Measurements from ENCODE around the gene DZIP3. TPM values are rescaled to one million over a fixed set of nuclear protein-coding genes. Genes with fewer than 3 reads are reported as not detected.

DZIP3 gene
- total and polyA plus RNA-seq, 3 donors from 2014 or later = 42.0 to 62.8 (median 46.4) TPM

DNA sequence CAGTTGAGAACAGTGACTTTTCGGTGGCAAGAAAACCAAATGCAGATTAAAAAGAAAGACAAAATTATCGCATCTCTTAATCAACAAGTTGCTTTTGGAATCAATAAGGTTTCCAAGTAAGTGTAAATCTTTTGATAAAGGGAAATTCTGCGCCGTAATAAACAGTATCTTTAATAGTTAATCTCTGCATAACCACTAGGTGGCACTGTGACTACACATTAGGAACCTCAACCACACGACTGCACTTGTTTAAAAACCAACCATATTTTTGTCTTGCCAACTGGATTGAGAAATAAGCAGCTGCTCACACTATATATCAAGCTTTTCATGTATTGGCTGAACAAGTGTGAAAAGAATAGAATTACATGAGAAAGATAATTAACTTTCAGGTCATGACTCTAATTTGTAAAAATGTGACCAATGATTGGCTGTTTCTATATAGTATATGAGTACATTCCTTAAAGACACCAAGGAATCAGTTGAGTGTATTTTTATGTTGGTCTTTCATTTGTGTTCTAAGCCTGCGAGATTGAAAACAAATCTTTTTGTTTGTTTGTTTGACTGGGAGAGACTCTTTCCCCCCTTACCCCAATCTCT is 72.7 kb downstream of the DZIP3 start:
- Histone ChIP-seq H3K36me3 (ENCODE audit: low read depth, missing control alignments) (no peaks in the 10 kb centered on the region), H3K4me3 (no peak overlapping the region), H3K4me1 (no peaks in the 10 kb centered on the region), H3K27ac (no peak overlapping the region), H3K9me3 (no peaks in the 10 kb centered on the region), H3K27me3 (no peaks in the 10 kb centered on the region)
- 18 to 37% methylated on average over 6 of the region's 6 CpGs for WGBS, 2 donors
- intact Hi-C loops (cut with DNase I; ENCODE audit: low total_unique reads) = no loop called here
- TF ChIP-seq POLR2A (IDR thresholded peaks at IDR 0.05) = no peak
- TF ChIP-seq, protein P1, sequence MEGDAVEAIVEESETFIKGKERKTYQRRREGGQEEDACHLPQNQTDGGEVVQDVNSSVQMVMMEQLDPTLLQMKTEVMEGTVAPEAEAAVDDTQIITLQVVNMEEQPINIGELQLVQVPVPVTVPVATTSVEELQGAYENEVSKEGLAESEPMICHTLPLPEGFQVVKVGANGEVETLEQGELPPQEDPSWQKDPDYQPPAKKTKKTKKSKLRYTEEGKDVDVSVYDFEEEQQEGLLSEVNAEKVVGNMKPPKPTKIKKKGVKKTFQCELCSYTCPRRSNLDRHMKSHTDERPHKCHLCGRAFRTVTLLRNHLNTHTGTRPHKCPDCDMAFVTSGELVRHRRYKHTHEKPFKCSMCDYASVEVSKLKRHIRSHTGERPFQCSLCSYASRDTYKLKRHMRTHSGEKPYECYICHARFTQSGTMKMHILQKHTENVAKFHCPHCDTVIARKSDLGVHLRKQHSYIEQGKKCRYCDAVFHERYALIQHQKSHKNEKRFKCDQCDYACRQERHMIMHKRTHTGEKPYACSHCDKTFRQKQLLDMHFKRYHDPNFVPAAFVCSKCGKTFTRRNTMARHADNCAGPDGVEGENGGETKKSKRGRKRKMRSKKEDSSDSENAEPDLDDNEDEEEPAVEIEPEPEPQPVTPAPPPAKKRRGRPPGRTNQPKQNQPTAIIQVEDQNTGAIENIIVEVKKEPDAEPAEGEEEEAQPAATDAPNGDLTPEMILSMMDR (IDR thresholded peaks at IDR 0.05) = peak; percentile 60 to 91 (median 72)
- DNase-seq = peak; percentile 28

DNA sequence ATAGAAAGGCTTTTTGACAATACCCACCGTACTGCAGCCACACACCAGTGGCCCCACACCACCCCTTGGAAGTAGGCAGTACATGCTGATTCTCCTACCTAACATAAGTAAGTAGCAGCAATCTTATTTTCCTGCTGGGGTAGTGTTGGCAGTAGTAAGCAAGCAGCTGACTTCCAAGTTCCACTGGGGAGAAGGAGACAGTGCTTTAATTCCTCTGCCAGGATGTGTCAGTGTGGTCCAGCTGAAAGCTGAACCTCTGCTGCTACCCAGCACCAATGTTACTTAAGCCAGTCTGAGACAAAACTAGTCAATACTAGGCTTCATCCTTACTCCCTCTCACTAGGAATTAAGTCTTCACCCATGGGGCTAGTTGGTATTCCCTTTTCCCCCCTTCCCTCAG is 74.7 kb downstream of the DZIP3 start:
- Histone ChIP-seq H3K4me3 (no peak overlapping the region), H3K27ac (no peak overlapping the region), H3K9me3 (no peaks in the 10 kb centered on the region), H3K4me1 (no peaks in the 10 kb centered on the region), H3K27me3 (no peaks in the 10 kb centered on the region), H3K36me3 (ENCODE audit: low read depth, missing control alignments) (no peaks in the 10 kb centered on the region)
- TF ChIP-seq POLR2A (IDR thresholded peaks at IDR 0.05) = no peak
- TF ChIP-seq, protein P1 (IDR thresholded peaks at IDR 0.05) = no peak
- 85 to 90% methylated on average over 1 of the region's 1 CpG for WGBS, 2 donors
- DNase-seq = no peak
- intact Hi-C loops (cut with DNase I; ENCODE audit: low total_unique reads) = no loop called here

GRCh38 chr3:108667312-108667711 is 77.8 kb downstream of the DZIP3 start:
- H3K9me3 ChIP-seq = no peaks in the 10 kb centered on the region
- H3K36me3 ChIP-seq (ENCODE audit: low read depth, missing control alignments) = no peaks in the 10 kb centered on the region
- H3K4me1 ChIP-seq = no peaks in the 10 kb centered on the region
- WGBS, 2 donors = 0% methylated on average over 1 of the region's 1 CpG
- TF ChIP-seq, protein P1 (IDR thresholded peaks at IDR 0.05) = no peak
- no peak for TF ChIP-seq POLR2A (IDR thresholded peaks at IDR 0.05)
- no peak overlapping the region for H3K27ac ChIP-seq
- DNase-seq = no peak
- no peaks in the 10 kb centered on the region for H3K27me3 ChIP-seq
- intact Hi-C loops (cut with DNase I; ENCODE audit: low total_unique reads) = no loop called here
- no peak overlapping the region for H3K4me3 ChIP-seq

- no peaks in the 10 kb centered on the region for H3K4me1 ChIP-seq
- H3K36me3 ChIP-seq (ENCODE audit: low read depth, missing control alignments) = no peaks in the 10 kb centered on the region
- no peak overlapping the region for H3K4me3 ChIP-seq
- H3K9me3 ChIP-seq = no peaks in the 10 kb centered on the region
- H3K27ac ChIP-seq = no peak overlapping the region
- TF ChIP-seq POLR2A (IDR thresholded peaks at IDR 0.05) = no peak
- TF ChIP-seq, protein P1 (IDR thresholded peaks at IDR 0.05) = no peak
- DNase-seq = no peak
- no peaks in the 10 kb centered on the region for H3K27me3 ChIP-seq
- intact Hi-C loops (cut with DNase I; ENCODE audit: low total_unique reads) = no loop called here
These were observed 79.7 kb downstream of the DZIP3 start for GRCh38 chr3:108669208-108669607.

- no peaks in the 10 kb centered on the region for H3K9me3 ChIP-seq
- intact Hi-C loops (cut with DNase I; ENCODE audit: low total_unique reads) = no loop called here
These were observed 83.2 kb downstream of the DZIP3 start for GRCh38 chr3:108672701-108673100.

More at GRCh38 chr3:108672701-108673100, 83.2 kb downstream of the DZIP3 start:
- H3K27ac ChIP-seq = no peak overlapping the region
- no peaks in the 10 kb centered on the region for H3K27me3 ChIP-seq
- H3K4me3 ChIP-seq = no peak overlapping the region
- H3K36me3 ChIP-seq (ENCODE audit: low read depth, missing control alignments) = no peaks in the 10 kb centered on the region
- no peak for DNase-seq
- H3K4me1 ChIP-seq = no peaks in the 10 kb centered on the region
- TF ChIP-seq POLR2A (IDR thresholded peaks at IDR 0.05) = no peak
- TF ChIP-seq, protein P1 (IDR thresholded peaks at IDR 0.05) = no peak

Data from testis (tissue), 3 donors.